IMR-90 (cell line): Measurements from ENCODE around the gene SLC12A7. TPM values are rescaled to one million over a fixed set of nuclear protein-coding genes. Genes with fewer than 3 reads are reported as not detected.
A peak's percentile ranks its signal among the peaks of the same experiment; 100 is the strongest.

Source experiments
- ATAC-seq: fragments of 200-7000 bp; cut with Tn5 transposase; 2 replicates; pipeline ENCODE4 v1.9.1; 2020; ENCODE audit warnings: low read depth, mild to moderate bottlenecking, moderate library complexity
- BruUV-seq: library from RNA; stranded (reverse); fragments of 400-500 nt; replicated peaks from 2 replicates; lab custom pipeline; 2021; lab: Mats Ljungman, UMichigan
- CTCF ChIA-PET: fragments of 300-600 bp; formaldehyde crosslinking; extraction: SDS; loops from one replicate; lab custom pipeline; 2021; ENCODE audit warnings: antibody characterized with exemption; lab: Yijun Ruan, JAX
- POLR2A ChIA-PET: fragments of 300-600 bp; sonication (Branson Sonifier 250); formaldehyde crosslinking; loops from one replicate; lab custom pipeline; 2022; ENCODE audit warnings: antibody characterized with exemption; ENCODE audit not compliant: unreplicated experiment; lab: Charles Lee
- DNase-seq: peaks from one replicate; pipeline ENCODE4 v3.0.0; 2013
- H2AFZ ChIP-seq: replicated peaks from 2 replicates; pipeline ENCODE3; 2013; ENCODE audit warnings: low read length, mild to moderate bottlenecking; ENCODE audit not compliant: poor library complexity
- H2AK5ac ChIP-seq: 2 replicates; pipeline ENCODE4 v1.6.1; 2013; ENCODE audit warnings: low read depth, low read length, inconsistent platforms
- H2AK9ac ChIP-seq: replicated peaks from 2 replicates; pipeline ENCODE3; 2013; ENCODE audit warnings: mild to moderate bottlenecking, low read depth, low read length, moderate library complexity; ENCODE audit not compliant: poor library complexity
- H2BK120ac ChIP-seq: 2 replicates; pipeline ENCODE4 v1.6.1; 2013; ENCODE audit warnings: low read depth, low read length, inconsistent platforms
- H2BK15ac ChIP-seq: 3 replicates; pipeline ENCODE4 v1.6.1; 2013; ENCODE audit warnings: low read depth, low read length, inconsistent platforms
- H2BK20ac ChIP-seq: 2 replicates; pipeline ENCODE4 v1.6.1; 2013; ENCODE audit warnings: low read depth, mild to moderate bottlenecking, inconsistent platforms, low read length, moderate library complexity
- H2BK5ac ChIP-seq: 2 replicates; pipeline ENCODE4 v1.6.1; 2013; ENCODE audit warnings: mild to moderate bottlenecking, low read depth, low read length, inconsistent platforms; ENCODE audit not compliant: poor library complexity, severe bottlenecking
- H3K14ac ChIP-seq: replicated peaks from 2 replicates; pipeline ENCODE4 v1.6.1; 2013; ENCODE audit warnings: low read depth, low read length, inconsistent platforms
- H3K18ac ChIP-seq: 2 replicates; pipeline ENCODE4 v1.6.1; 2013; ENCODE audit warnings: low read depth, low read length, control low read depth
- H3K23ac ChIP-seq: 2 replicates; pipeline ENCODE4 v1.6.1; 2013; ENCODE audit warnings: low read depth, low read length, inconsistent platforms
- H3K27ac ChIP-seq: 2 replicates; pipeline ENCODE4 v1.5.1; 2013; ENCODE audit warnings: mild to moderate bottlenecking, control low read depth, low read length; ENCODE audit not compliant: insufficient read depth
- H3K27me3 ChIP-seq: 2 replicates; pipeline ENCODE4 v1.6.1; 2013; ENCODE audit warnings: low read length; ENCODE audit not compliant: control insufficient read depth, insufficient read depth
- H3K36me3 ChIP-seq: 2 replicates; pipeline ENCODE4 v1.6.1; 2013; ENCODE audit warnings: low read length, mixed read lengths; ENCODE audit not compliant: control insufficient read depth, insufficient read depth
- H3K4ac ChIP-seq: 2 replicates; pipeline ENCODE4 v1.6.1; 2013; ENCODE audit warnings: low read depth, low read length, inconsistent platforms
- H3K4me1 ChIP-seq: 2 replicates; pipeline ENCODE4 v1.6.1; 2013; ENCODE audit warnings: low read length, mixed read lengths; ENCODE audit not compliant: control insufficient read depth, insufficient read depth
- H3K4me2 ChIP-seq: 2 replicates; pipeline ENCODE4 v1.6.1; 2013; ENCODE audit warnings: low read depth, mild to moderate bottlenecking, control low read depth, low read length, moderate library complexity
- H3K4me3 ChIP-seq: 2 replicates; pipeline ENCODE4 v1.5.1; 2013; ENCODE audit warnings: low read depth, mild to moderate bottlenecking, control low read depth, low read length, moderate library complexity; ENCODE audit not compliant: insufficient read depth
- H3K56ac ChIP-seq: 2 replicates; pipeline ENCODE4 v1.6.1; 2013; ENCODE audit warnings: low read length, inconsistent platforms; ENCODE audit not compliant: insufficient read depth; ENCODE audit errors: extremely low read depth
- H3K79me1 ChIP-seq, 2 experiments: 2 replicates each; pipeline ENCODE4 v1.6.1; 2013; ENCODE audit warnings: low read length in 2 of 2, inconsistent platforms in 1 of 2, low read depth in 1 of 2
- H3K9ac ChIP-seq: 2 replicates; pipeline ENCODE4 v1.6.1; 2013; ENCODE audit warnings: low read depth, low read length, control low read depth
- H3K9me1 ChIP-seq: 2 replicates; pipeline ENCODE4 v1.6.1; 2013; ENCODE audit warnings: low read length, inconsistent platforms; ENCODE audit not compliant: insufficient read depth
- H3K9me3 ChIP-seq: 2 replicates; pipeline ENCODE4 v1.6.1; 2013; ENCODE audit warnings: low read length; ENCODE audit not compliant: control insufficient read depth, insufficient read depth
- H4K20me1 ChIP-seq: 2 replicates; pipeline ENCODE4 v1.6.1; 2013; ENCODE audit warnings: low read length, inconsistent platforms; ENCODE audit not compliant: insufficient read depth
- H4K5ac ChIP-seq: 2 replicates; pipeline ENCODE4 v1.6.1; 2013; ENCODE audit warnings: mild to moderate bottlenecking, low read depth, low read length, control low read depth
- H4K8ac ChIP-seq, 2 experiments: 2 replicates each; pipeline ENCODE4 v1.6.1; 2013; ENCODE audit warnings: low read depth in 2 of 2, low read length in 2 of 2, control low read depth in 1 of 2, inconsistent platforms in 1 of 2
- H4K91ac ChIP-seq: 2 replicates; pipeline ENCODE4 v1.6.1; 2013; ENCODE audit warnings: low read depth, low read length, inconsistent platforms; ENCODE audit not compliant: insufficient read depth
- BHLHE40 ChIP-seq: fragments of 150-350 bp; IDR thresholded peaks from 2 replicates; pipeline ENCODE4 v1.6.1; 2016; ENCODE audit warnings: mild to moderate bottlenecking, low read depth, low read length
- CEBPB ChIP-seq: IDR thresholded peaks from 2 replicates; pipeline ENCODE4 v1.6.1; 2012; ENCODE audit warnings: low read depth, low read length, improper control_type of control experiment
- CHD1 ChIP-seq: IDR thresholded peaks from 2 replicates; pipeline ENCODE4 v1.6.1; 2012; ENCODE audit warnings: low read depth, low read length, improper control_type of control experiment
- CTCF ChIP-seq: conservative IDR thresholded peaks from 2 replicates; pipeline ENCODE4 v1.5.1; 2012; ENCODE audit warnings: mild to moderate bottlenecking, low read depth, low read length, improper control_type of control experiment
- ELK1 ChIP-seq: fragments of 150-350 bp; IDR thresholded peaks from 2 replicates; pipeline ENCODE4 v1.6.1; 2016; ENCODE audit warnings: low read depth, mild to moderate bottlenecking, low read length, moderate library complexity, borderline replicate concordance
- FOS ChIP-seq: fragments of 150-350 bp; IDR thresholded peaks from 2 replicates; pipeline ENCODE4 v1.6.1; 2016; ENCODE audit warnings: low read depth, low read length
- MAZ ChIP-seq: IDR thresholded peaks from 2 replicates; pipeline ENCODE4 v1.6.1; 2012; ENCODE audit warnings: low read depth, mild to moderate bottlenecking, low read length, improper control_type of control experiment, moderate library complexity, borderline replicate concordance
- MXI1 ChIP-seq: IDR thresholded peaks from 2 replicates; pipeline ENCODE4 v1.6.1; 2012; ENCODE audit warnings: low read depth, mild to moderate bottlenecking, low read length, moderate library complexity, borderline replicate concordance
- NFE2L2 ChIP-seq: fragments of 150-350 bp; IDR thresholded peaks from 2 replicates; pipeline ENCODE4 v1.6.1; 2016; ENCODE audit warnings: low read depth, mild to moderate bottlenecking, low read length
- RCOR1 ChIP-seq: IDR thresholded peaks from 2 replicates; pipeline ENCODE4 v1.6.1; 2012; ENCODE audit warnings: mild to moderate bottlenecking, low read length, improper control_type of control experiment; ENCODE audit not compliant: insufficient replicate concordance
- RFX5 ChIP-seq: IDR thresholded peaks from 2 replicates; pipeline ENCODE4 v1.8.0; 2012; ENCODE audit warnings: low read depth, mild to moderate bottlenecking, low read length, moderate library complexity
- SMC3 ChIP-seq: fragments of 150-350 bp; IDR thresholded peaks from 2 replicates; pipeline ENCODE4 v1.6.1; 2016; ENCODE audit warnings: low read depth, mild to moderate bottlenecking, antibody characterized with exemption, low read length, moderate library complexity
- USF2 ChIP-seq: fragments of 150-350 bp; IDR thresholded peaks from 2 replicates; pipeline ENCODE4 v1.6.1; 2017; ENCODE audit warnings: mild to moderate bottlenecking, antibody characterized with exemption, low read length, low read depth
- WGBS, 2 experiments: methylation state at CpG; one replicate each; pipeline versions ENCODE4 v1.1.5 to v1.1.7; 2013; ENCODE audit warnings: missing lambda C conversion rate in 2 of 2; ENCODE audit not compliant: insufficient read length in 1 of 2; ENCODE audit errors: extremely low coverage in 2 of 2; 5-methylcytosine and 5-hydroxymethylcytosine counted together
- dilution Hi-C: fragments of 300-500 bp; cut with HindIII; formaldehyde crosslinking; loops from one replicate; pipeline ENCODE4 v1.14.3; 2018; ENCODE audit warnings: low sequenced_read_pairs; ENCODE audit not compliant: unreplicated experiment
- in situ Hi-C: fragments of 300-500 bp; cut with MboI; formaldehyde crosslinking; loops from 3 replicates; pipeline ENCODE4 v1.14.3; 2019; ENCODE audit warnings: low sequenced_read_pairs, inconsistent platforms, mixed read lengths
- intact Hi-C: fragments of 100-400 bp; cut with micrococcal nuclease; formaldehyde crosslinking; loops from 2 replicates; pipeline ENCODE4 v1.10.0; 2022
- polyA plus RNA-seq, 3 experiments: library from polyadenylated mRNA; depleted of rRNA; stranded (reverse); fragments of >200 nt; gene quantifications; 2 replicates each; pipeline ENCODE4 v1.2.3, GENCODE V29; 2012; ENCODE audit warnings: low replicate concordance in 1 of 3
- total RNA-seq: library from RNA; depleted of rRNA; stranded (reverse); fragments of >200 nt; gene quantifications from 2 replicates; pipeline ENCODE4 v1.2.3, GENCODE V29; 2012

SLC12A7 gene
- total and polyA plus RNA-seq, 2 of the 4 experiments (the other 2 are of a cell fraction) = 3.0 to 6.1 TPM

- Histone ChIP-seq H3K14ac (no peak overlapping the region), H2BK20ac (no peak overlapping the region), H2AK5ac (no peak overlapping the region), H3K36me3 (peaks cover 8% of the 10 kb centered on the region; the same call in 1 of the 2 replicates), H3K4me1 (no peaks in the 10 kb centered on the region), H2BK120ac (no peak overlapping the region), H2BK15ac (no peak overlapping the region), H3K9me1 (no peaks in the 10 kb centered on the region), H4K20me1 (no peaks in the 10 kb centered on the region), H3K4me3 (no peak overlapping the region), H4K91ac (no peak overlapping the region), H3K56ac (no peak overlapping the region), H3K79me1 (no peaks in the 10 kb centered on the region), H4K5ac (no peak overlapping the region), H2AFZ (no peak overlapping the region), H3K9me3 (0 out of 2 replicates have a peak, but pooled peaks cover under 1% of the 10 kb centered on the region), H3K9ac (no peak overlapping the region), H2AK9ac (no peak overlapping the region), H3K23ac (no peak overlapping the region), H4K8ac (no peak overlapping the region), H3K4ac (no peak overlapping the region), H3K18ac (no peak overlapping the region), H2BK5ac (peak overlapping the region; percentile 39), H3K4me2 (no peak overlapping the region), H3K27ac (no peak overlapping the region), H3K27me3 (no peaks in the 10 kb centered on the region)
- in situ Hi-C loops (no loop called here), intact Hi-C loops (no loop called here), dilution Hi-C loops (no loop called here)
- TF ChIP-seq MAZ (no peak), ELK1 (no peak), CEBPB (no peak), RFX5 (no peak), RCOR1 (no peak), NFE2L2 (no peak), CHD1 (no peak), SMC3 (no peak), BHLHE40 (no peak), CTCF (no peak), USF2 (no peak), FOS (no peak), MXI1 (no peak)
- CTCF ChIA-PET = no interaction called here
- no TSS peak for BruUV-seq
- POLR2A ChIA-PET = no interaction called here
- DNase-seq (no peak), ATAC-seq (no peak)
- WGBS, 2 experiments = 85 to 97% methylated on average over 6 to 7 of the region's 11 CpGs
Observed at GRCh38 chr5:1047332-1047965, 64.4 kb downstream of the SLC12A7 start.
